HEK293 (cell line): ENCODE results near the gene AATF.

Experiments used
- CTCF ChIA-PET: fragments of 350-600 bp; formaldehyde crosslinking; extraction: SDS; loops from one replicate; lab custom pipeline; 2021; ENCODE audit warnings: antibody characterized with exemption; lab: Yijun Ruan, JAX
- POLR2A ChIA-PET: fragments of 300-600 bp; formaldehyde crosslinking; extraction: SDS; loops from one replicate; lab custom pipeline; 2020; ENCODE audit warnings: antibody characterized with exemption, inconsistent platforms; lab: Yijun Ruan, JAX
- H3K27ac ChIP-seq: fragments of 200-500 bp; sonication (Bioruptor generic); 2 replicates; pipeline ENCODE4 v1.5.1; 2014; ENCODE audit warnings: low read depth, low read length, control low read depth, inconsistent platforms; ENCODE audit errors: extremely low read depth
- H3K36me3 ChIP-seq, 2 experiments: fragments of 200-500 bp in 1 of 2; sonication (Bioruptor generic) in 1 of 2; 1 replicate in 1 of 2; 2 replicates in 1 of 2; pipeline ENCODE4 v1.5.1; 2014 to 2017; ENCODE audit warnings: inconsistent platforms in 2 of 2, low read length in 2 of 2; ENCODE audit not compliant: control insufficient read depth in 2 of 2, insufficient read depth in 1 of 2
- H3K4me1 ChIP-seq: fragments of 200-500 bp; sonication (Bioruptor generic); 2 replicates; pipeline ENCODE4 v1.5.1; 2014; ENCODE audit warnings: mild to moderate bottlenecking, low read length, inconsistent platforms; ENCODE audit not compliant: control insufficient read depth, insufficient read depth
- H3K4me3 ChIP-seq: 2 replicates; pipeline ENCODE4 v1.5.1; 2011; ENCODE audit warnings: low read depth, mild to moderate bottlenecking, control low read depth, low read length, moderate library complexity
- H3K9me3 ChIP-seq: fragments of 200-500 bp; sonication (Bioruptor generic); 2 replicates; pipeline ENCODE4 v1.5.1; 2014; ENCODE audit warnings: low read depth, low read length, inconsistent platforms; ENCODE audit not compliant: control insufficient read depth, insufficient read depth
- BCL11A ChIP-seq: fragments of 450-650 bp; formaldehyde crosslinking; IDR thresholded peaks from 2 replicates; pipeline ENCODE4 v1.5.1; 2016; ENCODE audit warnings: low read depth, missing biosample characterization, missing genetic modification characterization
- SP7 ChIP-seq: fragments of 450-650 bp; formaldehyde crosslinking; IDR thresholded peaks from 2 replicates; pipeline ENCODE4 v1.5.1; 2016; ENCODE audit warnings: missing biosample characterization, missing genetic modification characterization
- ZNF146 ChIP-seq: fragments of 450-650 bp; formaldehyde crosslinking; IDR thresholded peaks from 2 replicates; pipeline ENCODE4 v1.5.1; 2016; ENCODE audit warnings: missing biosample characterization, missing genetic modification characterization
- ZNF549 ChIP-seq: fragments of 450-650 bp; IDR thresholded peaks from 2 replicates; pipeline ENCODE4 v1.5.1; 2018; ENCODE audit warnings: missing biosample characterization, missing genetic modification characterization, mild to moderate bottlenecking, inconsistent platforms, moderate library complexity
- ZNF571 ChIP-seq: fragments of 450-650 bp; formaldehyde crosslinking; IDR thresholded peaks from 2 replicates; pipeline ENCODE4 v1.5.0; 2017; ENCODE audit warnings: missing biosample characterization, missing genetic modification characterization
- ZNF623 ChIP-seq: fragments of 450-650 bp; formaldehyde crosslinking; IDR thresholded peaks from 2 replicates; pipeline ENCODE4 v1.5.1; 2016; ENCODE audit warnings: missing biosample characterization, missing genetic modification characterization
- ZNF626 ChIP-seq: fragments of 450-650 bp; sonication (Bioruptor Pico); formaldehyde crosslinking; IDR thresholded peaks from 2 replicates; pipeline ENCODE4 v1.5.1; 2018; ENCODE audit warnings: missing biosample characterization, missing genetic modification characterization, inconsistent platforms
- ZNF660 ChIP-seq: fragments of 450-650 bp; IDR thresholded peaks from 2 replicates; pipeline ENCODE4 v1.5.1; 2018; ENCODE audit warnings: missing biosample characterization, mild to moderate bottlenecking, missing genetic modification characterization
- ZNF664 ChIP-seq: fragments of 450-650 bp; formaldehyde crosslinking; IDR thresholded peaks from 2 replicates; pipeline ENCODE4 v1.5.1; 2016; ENCODE audit warnings: missing biosample characterization, missing genetic modification characterization
- TF ChIP-seq, protein P1 (sequence below): fragments of 450-650 bp; formaldehyde crosslinking; IDR thresholded peaks from 2 replicates; pipeline ENCODE4 v1.5.1; 2016; ENCODE audit warnings: missing biosample characterization, missing genetic modification characterization, low read depth
- TF ChIP-seq, protein P2 (sequence below): fragments of 450-650 bp; formaldehyde crosslinking; IDR thresholded peaks from 2 replicates; pipeline ENCODE4 v1.5.1; 2016; ENCODE audit warnings: missing biosample characterization, missing genetic modification characterization, borderline replicate concordance
- TF ChIP-seq, protein P3 (sequence below): fragments of 450-650 bp; formaldehyde crosslinking; IDR thresholded peaks from 2 replicates; pipeline ENCODE4 v1.5.1; 2017; ENCODE audit warnings: missing biosample characterization, missing genetic modification characterization
- TF ChIP-seq, protein P4 (sequence below): fragments of 450-650 bp; IDR thresholded peaks from 2 replicates; pipeline ENCODE4 v1.5.1; 2018; ENCODE audit warnings: missing biosample characterization, mild to moderate bottlenecking, missing genetic modification characterization
- TF ChIP-seq, protein P5 (sequence below): fragments of 450-650 bp; formaldehyde crosslinking; IDR thresholded peaks from 2 replicates; pipeline ENCODE4 v1.5.1; 2016; ENCODE audit warnings: missing biosample characterization, missing genetic modification characterization
- TF ChIP-seq, protein P6 (sequence below): fragments of 450-650 bp; formaldehyde crosslinking; IDR thresholded peaks from 2 replicates; pipeline ENCODE4 v1.5.1; 2017; ENCODE audit warnings: missing biosample characterization, missing genetic modification characterization
- TF ChIP-seq, protein P7 (sequence below): fragments of 450-650 bp; formaldehyde crosslinking; IDR thresholded peaks from 2 replicates; pipeline ENCODE4 v1.5.1; 2016; ENCODE audit warnings: missing biosample characterization, missing genetic modification characterization
- TF ChIP-seq, protein P8 (sequence below): fragments of 450-650 bp; formaldehyde crosslinking; IDR thresholded peaks from 2 replicates; pipeline ENCODE4 v1.5.1; 2017; ENCODE audit warnings: missing biosample characterization, missing genetic modification characterization
- TF ChIP-seq, protein P9 (sequence below): fragments of 450-650 bp; formaldehyde crosslinking; IDR thresholded peaks from 2 replicates; pipeline ENCODE4 v1.5.1; 2017; ENCODE audit warnings: missing biosample characterization, missing genetic modification characterization

The AATF gene

DNA sequence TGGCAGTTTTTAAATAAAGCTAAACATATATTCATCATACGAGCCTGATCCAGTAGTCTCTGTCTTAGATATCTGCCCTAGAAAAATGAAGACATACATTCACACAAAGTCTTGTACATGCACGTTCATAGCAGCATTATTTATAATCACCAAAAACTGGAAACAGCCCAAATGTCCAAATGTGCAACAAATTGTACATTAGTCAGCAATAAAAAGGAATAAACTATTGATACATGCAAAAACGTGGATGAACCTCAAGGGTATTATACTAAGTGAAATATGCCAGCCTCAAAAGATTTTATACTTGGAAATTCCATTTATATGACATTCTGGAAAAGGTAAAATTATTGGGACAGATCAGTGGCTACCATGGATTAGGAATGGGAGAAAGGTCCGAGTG is 22.8 kb downstream of the AATF start:
- TF ChIP-seq, protein P1, sequence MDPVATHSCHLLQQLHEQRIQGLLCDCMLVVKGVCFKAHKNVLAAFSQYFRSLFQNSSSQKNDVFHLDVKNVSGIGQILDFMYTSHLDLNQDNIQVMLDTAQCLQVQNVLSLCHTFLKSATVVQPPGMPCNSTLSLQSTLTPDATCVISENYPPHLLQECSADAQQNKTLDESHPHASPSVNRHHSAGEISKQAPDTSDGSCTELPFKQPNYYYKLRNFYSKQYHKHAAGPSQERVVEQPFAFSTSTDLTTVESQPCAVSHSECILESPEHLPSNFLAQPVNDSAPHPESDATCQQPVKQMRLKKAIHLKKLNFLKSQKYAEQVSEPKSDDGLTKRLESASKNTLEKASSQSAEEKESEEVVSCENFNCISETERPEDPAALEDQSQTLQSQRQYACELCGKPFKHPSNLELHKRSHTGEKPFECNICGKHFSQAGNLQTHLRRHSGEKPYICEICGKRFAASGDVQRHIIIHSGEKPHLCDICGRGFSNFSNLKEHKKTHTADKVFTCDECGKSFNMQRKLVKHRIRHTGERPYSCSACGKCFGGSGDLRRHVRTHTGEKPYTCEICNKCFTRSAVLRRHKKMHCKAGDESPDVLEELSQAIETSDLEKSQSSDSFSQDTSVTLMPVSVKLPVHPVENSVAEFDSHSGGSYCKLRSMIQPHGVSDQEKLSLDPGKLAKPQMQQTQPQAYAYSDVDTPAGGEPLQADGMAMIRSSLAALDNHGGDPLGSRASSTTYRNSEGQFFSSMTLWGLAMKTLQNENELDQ (tag by site-specific recombination) = no peak
- TF ChIP-seq BCL11A = no peak
- ChIA-PET CTCF (no interaction called here), POLR2A (interaction anchor here (1.1 to 1.5 kb wide), 2 partner anchors 22 to 35 kb away, joined by 3 read pairs; no protein-coding TSS in a partner anchor)

DNA sequence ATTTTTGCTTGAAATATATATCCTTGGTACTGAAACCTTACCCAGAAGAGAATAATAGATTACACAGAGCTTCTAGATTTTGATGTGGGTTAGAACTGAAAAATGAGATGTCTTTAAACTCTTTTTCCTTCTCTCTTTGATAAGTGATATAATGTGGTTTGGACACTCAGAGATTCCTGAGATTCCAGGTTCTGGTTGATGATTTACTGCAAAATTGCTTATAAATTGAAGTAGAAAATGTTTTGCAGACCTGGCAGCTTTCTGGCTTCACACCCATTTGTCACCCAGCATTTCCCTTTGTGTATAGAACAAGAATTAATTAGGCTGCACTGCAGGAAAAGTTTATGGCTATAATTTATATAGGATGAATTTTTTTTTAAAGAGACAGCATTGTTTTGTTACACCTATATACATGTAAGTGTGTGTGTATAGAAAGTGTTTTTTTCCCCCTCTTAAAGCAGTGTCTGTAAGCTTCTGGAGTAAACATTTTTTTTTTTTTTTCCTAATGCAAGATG is 23.5 kb downstream of the AATF start:
- TF ChIP-seq ZNF626 (tag by site-specific recombination) (no peak), ZNF549 (tag by site-specific recombination) (no peak), ZNF571 (tag by site-specific recombination) (no peak), ZNF146 (tag by site-specific recombination) (no peak), ZNF664 (tag by site-specific recombination) (no peak), ZNF660 (no peak), SP7 (tag by site-specific recombination) (no peak), ZNF623 (tag by site-specific recombination) (no peak)
- TF ChIP-seq, protein P2, sequence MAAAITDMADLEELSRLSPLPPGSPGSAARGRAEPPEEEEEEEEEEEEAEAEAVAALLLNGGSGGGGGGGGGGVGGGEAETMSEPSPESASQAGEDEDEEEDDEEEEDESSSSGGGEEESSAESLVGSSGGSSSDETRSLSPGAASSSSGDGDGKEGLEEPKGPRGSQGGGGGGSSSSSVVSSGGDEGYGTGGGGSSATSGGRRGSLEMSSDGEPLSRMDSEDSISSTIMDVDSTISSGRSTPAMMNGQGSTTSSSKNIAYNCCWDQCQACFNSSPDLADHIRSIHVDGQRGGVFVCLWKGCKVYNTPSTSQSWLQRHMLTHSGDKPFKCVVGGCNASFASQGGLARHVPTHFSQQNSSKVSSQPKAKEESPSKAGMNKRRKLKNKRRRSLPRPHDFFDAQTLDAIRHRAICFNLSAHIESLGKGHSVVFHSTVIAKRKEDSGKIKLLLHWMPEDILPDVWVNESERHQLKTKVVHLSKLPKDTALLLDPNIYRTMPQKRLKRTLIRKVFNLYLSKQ (tag by site-specific recombination) = no peak
- TF ChIP-seq, protein P3, sequence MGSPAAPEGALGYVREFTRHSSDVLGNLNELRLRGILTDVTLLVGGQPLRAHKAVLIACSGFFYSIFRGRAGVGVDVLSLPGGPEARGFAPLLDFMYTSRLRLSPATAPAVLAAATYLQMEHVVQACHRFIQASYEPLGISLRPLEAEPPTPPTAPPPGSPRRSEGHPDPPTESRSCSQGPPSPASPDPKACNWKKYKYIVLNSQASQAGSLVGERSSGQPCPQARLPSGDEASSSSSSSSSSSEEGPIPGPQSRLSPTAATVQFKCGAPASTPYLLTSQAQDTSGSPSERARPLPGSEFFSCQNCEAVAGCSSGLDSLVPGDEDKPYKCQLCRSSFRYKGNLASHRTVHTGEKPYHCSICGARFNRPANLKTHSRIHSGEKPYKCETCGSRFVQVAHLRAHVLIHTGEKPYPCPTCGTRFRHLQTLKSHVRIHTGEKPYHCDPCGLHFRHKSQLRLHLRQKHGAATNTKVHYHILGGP = no peak
- TF ChIP-seq, protein P4, sequence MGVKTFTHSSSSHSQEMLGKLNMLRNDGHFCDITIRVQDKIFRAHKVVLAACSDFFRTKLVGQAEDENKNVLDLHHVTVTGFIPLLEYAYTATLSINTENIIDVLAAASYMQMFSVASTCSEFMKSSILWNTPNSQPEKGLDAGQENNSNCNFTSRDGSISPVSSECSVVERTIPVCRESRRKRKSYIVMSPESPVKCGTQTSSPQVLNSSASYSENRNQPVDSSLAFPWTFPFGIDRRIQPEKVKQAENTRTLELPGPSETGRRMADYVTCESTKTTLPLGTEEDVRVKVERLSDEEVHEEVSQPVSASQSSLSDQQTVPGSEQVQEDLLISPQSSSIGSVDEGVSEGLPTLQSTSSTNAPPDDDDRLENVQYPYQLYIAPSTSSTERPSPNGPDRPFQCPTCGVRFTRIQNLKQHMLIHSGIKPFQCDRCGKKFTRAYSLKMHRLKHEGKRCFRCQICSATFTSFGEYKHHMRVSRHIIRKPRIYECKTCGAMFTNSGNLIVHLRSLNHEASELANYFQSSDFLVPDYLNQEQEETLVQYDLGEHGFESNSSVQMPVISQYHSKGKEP = peak; percentile 36; the same call in 1 of the 2 replicates
- TF ChIP-seq, protein P5, sequence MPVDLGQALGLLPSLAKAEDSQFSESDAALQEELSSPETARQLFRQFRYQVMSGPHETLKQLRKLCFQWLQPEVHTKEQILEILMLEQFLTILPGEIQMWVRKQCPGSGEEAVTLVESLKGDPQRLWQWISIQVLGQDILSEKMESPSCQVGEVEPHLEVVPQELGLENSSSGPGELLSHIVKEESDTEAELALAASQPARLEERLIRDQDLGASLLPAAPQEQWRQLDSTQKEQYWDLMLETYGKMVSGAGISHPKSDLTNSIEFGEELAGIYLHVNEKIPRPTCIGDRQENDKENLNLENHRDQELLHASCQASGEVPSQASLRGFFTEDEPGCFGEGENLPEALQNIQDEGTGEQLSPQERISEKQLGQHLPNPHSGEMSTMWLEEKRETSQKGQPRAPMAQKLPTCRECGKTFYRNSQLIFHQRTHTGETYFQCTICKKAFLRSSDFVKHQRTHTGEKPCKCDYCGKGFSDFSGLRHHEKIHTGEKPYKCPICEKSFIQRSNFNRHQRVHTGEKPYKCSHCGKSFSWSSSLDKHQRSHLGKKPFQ (tag by site-specific recombination) = peak; percentile 64
- TF ChIP-seq, protein P6, sequence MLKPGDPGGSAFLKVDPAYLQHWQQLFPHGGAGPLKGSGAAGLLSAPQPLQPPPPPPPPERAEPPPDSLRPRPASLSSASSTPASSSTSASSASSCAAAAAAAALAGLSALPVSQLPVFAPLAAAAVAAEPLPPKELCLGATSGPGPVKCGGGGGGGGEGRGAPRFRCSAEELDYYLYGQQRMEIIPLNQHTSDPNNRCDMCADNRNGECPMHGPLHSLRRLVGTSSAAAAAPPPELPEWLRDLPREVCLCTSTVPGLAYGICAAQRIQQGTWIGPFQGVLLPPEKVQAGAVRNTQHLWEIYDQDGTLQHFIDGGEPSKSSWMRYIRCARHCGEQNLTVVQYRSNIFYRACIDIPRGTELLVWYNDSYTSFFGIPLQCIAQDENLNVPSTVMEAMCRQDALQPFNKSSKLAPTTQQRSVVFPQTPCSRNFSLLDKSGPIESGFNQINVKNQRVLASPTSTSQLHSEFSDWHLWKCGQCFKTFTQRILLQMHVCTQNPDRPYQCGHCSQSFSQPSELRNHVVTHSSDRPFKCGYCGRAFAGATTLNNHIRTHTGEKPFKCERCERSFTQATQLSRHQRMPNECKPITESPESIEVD = peak; percentile 81
- TF ChIP-seq, protein P7, sequence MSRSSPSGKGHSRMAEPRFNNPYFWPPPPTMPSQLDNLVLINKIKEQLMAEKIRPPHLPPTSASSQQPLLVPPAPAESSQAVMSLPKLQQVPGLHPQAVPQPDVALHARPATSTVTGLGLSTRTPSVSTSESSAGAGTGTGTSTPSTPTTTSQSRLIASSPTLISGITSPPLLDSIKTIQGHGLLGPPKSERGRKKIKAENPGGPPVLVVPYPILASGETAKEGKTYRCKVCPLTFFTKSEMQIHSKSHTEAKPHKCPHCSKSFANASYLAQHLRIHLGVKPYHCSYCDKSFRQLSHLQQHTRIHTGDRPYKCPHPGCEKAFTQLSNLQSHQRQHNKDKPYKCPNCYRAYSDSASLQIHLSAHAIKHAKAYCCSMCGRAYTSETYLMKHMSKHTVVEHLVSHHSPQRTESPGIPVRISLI (tag by site-specific recombination) = peak; percentile 48; the same call in 1 of the 2 replicates
- TF ChIP-seq, protein P8, sequence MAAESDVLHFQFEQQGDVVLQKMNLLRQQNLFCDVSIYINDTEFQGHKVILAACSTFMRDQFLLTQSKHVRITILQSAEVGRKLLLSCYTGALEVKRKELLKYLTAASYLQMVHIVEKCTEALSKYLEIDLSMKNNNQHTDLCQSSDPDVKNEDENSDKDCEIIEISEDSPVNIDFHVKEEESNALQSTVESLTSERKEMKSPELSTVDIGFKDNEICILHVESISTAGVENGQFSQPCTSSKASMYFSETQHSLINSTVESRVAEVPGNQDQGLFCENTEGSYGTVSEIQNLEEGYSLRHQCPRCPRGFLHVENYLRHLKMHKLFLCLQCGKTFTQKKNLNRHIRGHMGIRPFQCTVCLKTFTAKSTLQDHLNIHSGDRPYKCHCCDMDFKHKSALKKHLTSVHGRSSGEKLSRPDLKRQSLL (tag by site-specific recombination) = no peak
- TF ChIP-seq, protein P9, sequence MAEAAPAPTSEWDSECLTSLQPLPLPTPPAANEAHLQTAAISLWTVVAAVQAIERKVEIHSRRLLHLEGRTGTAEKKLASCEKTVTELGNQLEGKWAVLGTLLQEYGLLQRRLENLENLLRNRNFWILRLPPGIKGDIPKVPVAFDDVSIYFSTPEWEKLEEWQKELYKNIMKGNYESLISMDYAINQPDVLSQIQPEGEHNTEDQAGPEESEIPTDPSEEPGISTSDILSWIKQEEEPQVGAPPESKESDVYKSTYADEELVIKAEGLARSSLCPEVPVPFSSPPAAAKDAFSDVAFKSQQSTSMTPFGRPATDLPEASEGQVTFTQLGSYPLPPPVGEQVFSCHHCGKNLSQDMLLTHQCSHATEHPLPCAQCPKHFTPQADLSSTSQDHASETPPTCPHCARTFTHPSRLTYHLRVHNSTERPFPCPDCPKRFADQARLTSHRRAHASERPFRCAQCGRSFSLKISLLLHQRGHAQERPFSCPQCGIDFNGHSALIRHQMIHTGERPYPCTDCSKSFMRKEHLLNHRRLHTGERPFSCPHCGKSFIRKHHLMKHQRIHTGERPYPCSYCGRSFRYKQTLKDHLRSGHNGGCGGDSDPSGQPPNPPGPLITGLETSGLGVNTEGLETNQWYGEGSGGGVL (tag by site-specific recombination) = no peak
- Histone ChIP-seq H3K27ac (no peak overlapping the region), H3K4me3 (no peak overlapping the region), H3K36me3 (peaks cover 26 to 36% of the 10 kb centered on the region in 2 experiments), H3K4me1 (peaks cover 21% of the 10 kb centered on the region), H3K9me3 (no peaks in the 10 kb centered on the region)
- POLR2A ChIA-PET = interaction anchor here (0.6 to 1.5 kb wide), 3 partner anchors 23 to 36 kb away, joined by 3 to 7 read pairs (median 3); no protein-coding TSS in a partner anchor
- CTCF ChIA-PET = interaction anchor here (0.7 kb wide), 3 partner anchors 314 to 438 kb away, joined by 3 to 4 read pairs (median 3); partner anchors contain the start of genes MYO19 and PIGW

More for the DNA sequence above, 22.8 kb downstream of the AATF start:
- no peak overlapping the region for H3K27ac ChIP-seq
- H3K9me3 ChIP-seq = no peaks in the 10 kb centered on the region
- H3K4me1 ChIP-seq = peaks cover 20% of the 10 kb centered on the region
- H3K36me3 ChIP-seq = peaks cover 28 to 41% of the 10 kb centered on the region in 2 experiments
- no peak overlapping the region for H3K4me3 ChIP-seq
